Esophagus muscularis mucosa (tissue), 4 donors: ENCODE results near the gene MBD5. TPM values are rescaled to one million over a fixed set of nuclear protein-coding genes. Genes with fewer than 3 reads are reported as not detected.

ENCODE experiments used
- DNase-seq: peaks from one replicate; pipeline ENCODE4 v3.0.0-alpha.2; 2017; ENCODE audit errors: extremely low spot score
- H3K27ac ChIP-seq, 4 donors: fragments of 200-600 bp; sonication (generic); replicated peaks in 1 of 4; 1 replicate in 3 of 4; 2 replicates in 1 of 4; pipeline ENCODE4 v1.5.1; 2016 to 2019; ENCODE audit warnings: mild to moderate bottlenecking in 1 of 4
- H3K27me3 ChIP-seq, 4 donors: fragments of 200-600 bp; sonication (generic); one replicate each; pipeline versions ENCODE4 v1.5.1 to v1.6.0; 2016 to 2019
- H3K36me3 ChIP-seq, 4 donors: fragments of 200-600 bp; sonication (generic); one replicate each; pipeline ENCODE4 v1.5.1; 2016 to 2019
- H3K4me1 ChIP-seq, 4 donors: fragments of 200-600 bp; sonication (generic); one replicate each; pipeline ENCODE4 v1.5.1; 2016 to 2019
- H3K4me3 ChIP-seq, 4 donors: fragments of 200-600 bp; sonication (generic); 1 replicate in 2 of 4; 2 replicates in 2 of 4; pipeline ENCODE4 v1.5.1; 2016 to 2019; ENCODE audit warnings: mild to moderate bottlenecking in 4 of 4, moderate library complexity in 1 of 4
- H3K9me3 ChIP-seq, 4 donors: fragments of 200-600 bp; sonication (generic); 1 replicate in 3 of 4; 2 replicates in 1 of 4; pipeline ENCODE4 v1.5.1; 2016 to 2019
- CTCF ChIP-seq, 3 experiments: fragments of 200-600 bp in 2 of 3; fragments of 450-650 bp in 1 of 3; sonication (generic) in 2 of 3; IDR thresholded peaks; one replicate each; pipeline ENCODE4 v1.5.1; 2017 to 2019; ENCODE audit warnings: antibody characterized with exemption in 3 of 3, mild to moderate bottlenecking in 2 of 3, moderate library complexity in 1 of 3
- EP300 ChIP-seq: sonication (generic); formaldehyde crosslinking; IDR thresholded peaks from one replicate; pipeline ENCODE4 v1.6.1; 2017; ENCODE audit warnings: antibody characterized with exemption
- POLR2A ChIP-seq: fragments of 450-650 bp; IDR thresholded peaks from one replicate; pipeline ENCODE4 v1.6.1; 2017; ENCODE audit warnings: antibody characterized with exemption, moderate library complexity, mild to moderate bottlenecking, low read depth
- POLR2AphosphoS5 ChIP-seq, 2 donors: sonication (generic); formaldehyde crosslinking; IDR thresholded peaks; one replicate each; pipeline ENCODE4 v1.6.1; 2017; ENCODE audit warnings: antibody characterized with exemption in 2 of 2
- WGBS: methylation state at CpG from one replicate; pipeline ENCODE4 v1.1.5; 2018; 5-methylcytosine and 5-hydroxymethylcytosine counted together
- intact Hi-C: fragments of 100-400 bp; cut with DNase I; formaldehyde crosslinking; loops from one replicate; pipeline ENCODE4 v1.15.1; 2023
- total RNA-seq, 4 donors: library from RNA; depleted of rRNA; stranded (reverse); fragments of >200 nt; gene quantifications; one replicate each; pipeline versions ENCODE4 v1.1.0 to v1.2.1, GENCODE V29; 2016

Gene MBD5
- total RNA-seq, 4 donors from 2014 or later, result 34.6 to 49.0 (median 44.9) TPM

- no peaks in the 10 kb centered on the region for H3K27me3 ChIP-seq
- no peaks in the 10 kb centered on the region for H3K9me3 ChIP-seq
- H3K36me3 ChIP-seq, result peaks cover 0 to 23% (median 0%) of the 10 kb centered on the region in 4 donors
- TF ChIP-seq CTCF (IDR thresholded peaks at IDR 0.05), result no peak
- no peak for TF ChIP-seq POLR2A
- TF ChIP-seq POLR2AphosphoS5 (IDR thresholded peaks at IDR 0.05), result no peak
- TF ChIP-seq EP300, result no peak
- no peak overlapping the region for H3K27ac ChIP-seq
- H3K4me3 ChIP-seq, result no peak overlapping the region
- intact Hi-C loops, result no loop called here
- 100% methylated on average over 1 of the region's 1 CpG for WGBS
- peaks cover 0 to 14% (median 6%) of the 10 kb centered on the region in 4 donors for H3K4me1 ChIP-seq
- no peak for DNase-seq
Observed at GRCh38 chr2:148512501-148512900, 491.6 kb downstream of the MBD5 start.

GRCh38 chr2:148513427-148513826 is 492.5 kb downstream of the MBD5 start:
- no peak for DNase-seq
- Histone ChIP-seq H3K4me3 (no peak overlapping the region), H3K27me3 (no peaks in the 10 kb centered on the region), H3K9me3 (no peaks in the 10 kb centered on the region), H3K36me3 (peaks cover 0 to 23% (median 1%) of the 10 kb centered on the region in 4 donors), H3K4me1 (peaks cover 0 to 14% (median 6%) of the 10 kb centered on the region in 4 donors), H3K27ac (no peak overlapping the region)
- intact Hi-C loops, result no loop called here
- WGBS, result 86% methylated on average over 1 of the region's 1 CpG
- TF ChIP-seq POLR2AphosphoS5 (IDR thresholded peaks at IDR 0.05) (no peak), EP300 (no peak)

- WGBS, result 88% methylated on average over 1 of the region's 1 CpG
- DNase-seq, result no peak
- Histone ChIP-seq H3K36me3 (peaks cover 0 to 31% (median 3%) of the 10 kb centered on the region in 4 donors), H3K27ac (no peak overlapping the region), H3K4me1 (peaks cover 0 to 7% (median 3%) of the 10 kb centered on the region in 4 donors), H3K27me3 (no peaks in the 10 kb centered on the region), H3K9me3 (no peaks in the 10 kb centered on the region), H3K4me3 (no peak overlapping the region)
- intact Hi-C loops, result no loop called here
- TF ChIP-seq POLR2AphosphoS5 (IDR thresholded peaks at IDR 0.05) (no peak), POLR2A (no peak), EP300 (no peak), CTCF (IDR thresholded peaks at IDR 0.05) (no peak)
Observed at GRCh38 chr2:148515120-148515519, 494.2 kb downstream of the MBD5 start.

- H3K4me1 ChIP-seq, result peaks cover 0 to 7% (median 3%) of the 10 kb centered on the region in 4 donors
- intact Hi-C loops, result no loop called here
- no peak for TF ChIP-seq CTCF (IDR thresholded peaks at IDR 0.05)
- no peak for TF ChIP-seq POLR2AphosphoS5 (IDR thresholded peaks at IDR 0.05)
- TF ChIP-seq POLR2A, result no peak
- no peak for TF ChIP-seq EP300
- no peaks in the 10 kb centered on the region for H3K27me3 ChIP-seq
- no peak for DNase-seq
- H3K4me3 ChIP-seq, result no peak overlapping the region
- no peaks in the 10 kb centered on the region for H3K9me3 ChIP-seq
- peaks cover 0 to 31% (median 3%) of the 10 kb centered on the region in 4 donors for H3K36me3 ChIP-seq
- 65% methylated on average over 2 of the region's 2 CpGs for WGBS
- no peak overlapping the region for H3K27ac ChIP-seq
Observed at GRCh38 chr2:148515976-148516375, 495.1 kb downstream of the MBD5 start.

- no peak for DNase-seq
- 94% methylated on average over 2 of the region's 2 CpGs for WGBS
- Histone ChIP-seq H3K4me3 (no peak overlapping the region), H3K27ac (no peak overlapping the region), H3K36me3 (peaks cover 0 to 28% (median 3%) of the 10 kb centered on the region in 4 donors), H3K9me3 (no peaks in the 10 kb centered on the region), H3K4me1 (no peaks in the 10 kb centered on the region), H3K27me3 (no peaks in the 10 kb centered on the region)
- no peak for TF ChIP-seq CTCF (IDR thresholded peaks at IDR 0.05)
- no peak for TF ChIP-seq EP300
- no peak for TF ChIP-seq POLR2A
- TF ChIP-seq POLR2AphosphoS5 (IDR thresholded peaks at IDR 0.05), result no peak
- intact Hi-C loops, result no loop called here
Observed at GRCh38 chr2:148517296-148517695, 496.4 kb downstream of the MBD5 start.
